GM23338 (cell line): ENCODE data around the gene PAPPA2. TPM values are rescaled to one million over a fixed set of nuclear protein-coding genes. Genes with fewer than 3 reads are reported as not detected.
"Not testable (repeated sequence)": the region's sequence is repeated elsewhere in the genome, so short reads cannot be mapped to it uniquely, and the experiment has no call there.

Experiments
- ATAC-seq: fragments of 200-7000 bp; cut with Tn5 transposase; 3 replicates; pipeline ENCODE4 v1.9.1; 2020
- DNase-seq: peaks from one replicate; pipeline ENCODE4 v3.0.0-alpha.2; 2015; ENCODE audit warnings: low spot score
- H2AFZ ChIP-seq: fragments of 200-600 bp; sonication (generic); 2 replicates; pipeline ENCODE4 v1.8.0; 2016; ENCODE audit warnings: antibody characterized with exemption, mild to moderate bottlenecking, moderate library complexity
- H3F3A ChIP-seq: fragments of 200-600 bp; sonication (generic); replicated peaks from 2 replicates; pipeline ENCODE4 v1.8.0; 2017; ENCODE audit warnings: antibody characterized with exemption, mixed run types, low read depth
- H3K27ac ChIP-seq: fragments of 200-600 bp; sonication (generic); 2 replicates; pipeline ENCODE4 v1.6.1; 2016; ENCODE audit warnings: low read depth
- H3K27me3 ChIP-seq: fragments of 200-600 bp; sonication (generic); 2 replicates; pipeline ENCODE4 v1.8.0; 2016; ENCODE audit warnings: mild to moderate bottlenecking, mixed run types, moderate library complexity; ENCODE audit not compliant: insufficient read depth
- H3K36me3 ChIP-seq: fragments of 200-600 bp; sonication (generic); 2 replicates; pipeline ENCODE4 v1.8.0; 2016; ENCODE audit warnings: mild to moderate bottlenecking; ENCODE audit not compliant: insufficient read depth
- H3K4me1 ChIP-seq: fragments of 200-600 bp; sonication (generic); 2 replicates; pipeline ENCODE4 v1.8.0; 2016; ENCODE audit warnings: mild to moderate bottlenecking, moderate library complexity; ENCODE audit not compliant: insufficient read depth
- H3K4me2 ChIP-seq: fragments of 200-600 bp; sonication (generic); 2 replicates; pipeline ENCODE4 v1.7.1; 2017; ENCODE audit warnings: mixed run types
- H3K4me3 ChIP-seq: fragments of 200-600 bp; sonication (generic); 2 replicates; pipeline ENCODE4 v1.6.1; 2016; ENCODE audit warnings: mixed run types
- H3K79me2 ChIP-seq: fragments of 200-600 bp; sonication (generic); replicated peaks from 2 replicates; pipeline ENCODE4 v1.8.0; 2017; ENCODE audit warnings: mild to moderate bottlenecking; ENCODE audit not compliant: insufficient read depth
- H3K9me2 ChIP-seq: fragments of 200-600 bp; sonication (generic); 2 replicates; pipeline ENCODE4 v1.8.0; 2017; ENCODE audit not compliant: insufficient read depth
- H4K20me1 ChIP-seq: fragments of 200-600 bp; sonication (generic); replicated peaks from 2 replicates; pipeline ENCODE4 v1.8.0; 2017; ENCODE audit warnings: mild to moderate bottlenecking; ENCODE audit not compliant: insufficient read depth
- H3K27ac Mint-ChIP-seq: 2 replicates; pipeline ENCODE4 v1.8.0; 2020; ENCODE audit warnings: inconsistent platforms, mild to moderate bottlenecking, moderate library complexity, mixed read lengths
- H3K27me3 Mint-ChIP-seq: 3 replicates; pipeline ENCODE4 v1.8.0; 2022; ENCODE audit warnings: low read depth, mild to moderate bottlenecking, moderate library complexity, mixed read lengths, inconsistent platforms; ENCODE audit not compliant: insufficient read depth, poor library complexity
- H3K36me3 Mint-ChIP-seq: 3 replicates; pipeline ENCODE4 v1.8.0; 2021; ENCODE audit warnings: low read depth, mild to moderate bottlenecking, inconsistent platforms, moderate library complexity, mixed read lengths
- H3K4me1 Mint-ChIP-seq: 3 replicates; pipeline ENCODE4 v1.8.0; 2020; ENCODE audit warnings: mild to moderate bottlenecking, inconsistent platforms, mixed read lengths
- H3K4me3 Mint-ChIP-seq: 3 replicates; pipeline ENCODE4 v1.8.0; 2021; ENCODE audit warnings: moderate library complexity, mild to moderate bottlenecking, inconsistent platforms, mixed read lengths
- H3K9me3 Mint-ChIP-seq: 3 replicates; pipeline ENCODE4 v1.8.0; 2020; ENCODE audit warnings: moderate library complexity, mild to moderate bottlenecking, inconsistent platforms, mixed read lengths
- ZNF462 ChIP-seq: fragments of 250-450 bp; sonication (Bioruptor Pico); IDR thresholded peaks from 2 replicates; pipeline ENCODE4 v1.5.0; 2020; ENCODE audit warnings: mild to moderate bottlenecking, moderate library complexity
- polyA plus RNA-seq: library from polyadenylated mRNA; unstranded; fragments of >200 nt; fragmentation: Nextera tagmentation; extraction: Ambion mirVana; gene quantifications from 2 replicates; pipeline ENCODE4 v1.2.1, GENCODE V29; 2016
- total RNA-seq: library from RNA; depleted of rRNA; stranded (reverse); fragments of >200 nt; shearing (Covaris generic); gene quantifications from 2 replicates; pipeline ENCODE4 v1.2.3, GENCODE V29; 2014

PAPPA2 gene
- total and polyA plus RNA-seq, 2 experiments from 2014 or later: 1.4 to 1.7 TPM

- no peak overlapping the region for H3K27ac Mint-ChIP-seq
- no peak overlapping the region for H3K4me3 ChIP-seq
- H3K36me3 Mint-ChIP-seq: no peaks in the 10 kb centered on the region
- H3K4me1 Mint-ChIP-seq: no peaks in the 10 kb centered on the region
- no peak overlapping the region for H3K4me3 Mint-ChIP-seq
- H3K27ac ChIP-seq: no peak overlapping the region
- H3K4me2 ChIP-seq: no peak overlapping the region
- no peaks in the 10 kb centered on the region for H4K20me1 ChIP-seq
- H3F3A ChIP-seq: no peaks in the 10 kb centered on the region
- no peak for DNase-seq
- no peaks in the 10 kb centered on the region for H3K79me2 ChIP-seq
- no peak for TF ChIP-seq ZNF462 (CRISPR knock-in tag)
- H2AFZ ChIP-seq: no peak overlapping the region
- H3K27me3 ChIP-seq: no peaks in the 10 kb centered on the region
- no peak for ATAC-seq
- peaks cover 4% of the 10 kb centered on the region; the same call in 1 of the 3 replicates for H3K9me3 Mint-ChIP-seq
- no peaks in the 10 kb centered on the region for H3K36me3 ChIP-seq
- no peaks in the 10 kb centered on the region for H3K4me1 ChIP-seq
- peaks cover 6% of the 10 kb centered on the region; the same call in 1 of the 2 replicates for H3K9me2 ChIP-seq
- no peaks in the 10 kb centered on the region for H3K27me3 Mint-ChIP-seq
Observed at GRCh38 chr1:176450526-176450925, 12.4 kb upstream of the PAPPA2 start.

- not testable (repeated sequence) for H3F3A ChIP-seq, H3K27me3 ChIP-seq, H3K4me2 ChIP-seq, H3K27ac Mint-ChIP-seq, H3K4me1 ChIP-seq, H3K27ac ChIP-seq, H3K36me3 Mint-ChIP-seq, H3K9me2 ChIP-seq, H3K27me3 Mint-ChIP-seq, H3K36me3 ChIP-seq, ATAC-seq, DNase-seq, H3K4me3 Mint-ChIP-seq, H2AFZ ChIP-seq, H3K79me2 ChIP-seq, H3K4me3 ChIP-seq, H3K4me1 Mint-ChIP-seq, H3K9me3 Mint-ChIP-seq, H4K20me1 ChIP-seq
Observed at GRCh38 chr1:176451741-176452140, 11.2 kb upstream of the PAPPA2 start.
